HEK293T (cell line): ENCODE measurements around the gene CAPN15.

ENCODE experiments used
- BHLHE40 ChIP-seq: fragments of 450-650 bp; IDR thresholded peaks from 2 replicates; pipeline ENCODE4 v1.6.1; 2016; ENCODE audit warnings: mild to moderate bottlenecking, moderate library complexity, borderline replicate concordance
- CTBP1 ChIP-seq: fragments of 450-650 bp; IDR thresholded peaks from 2 replicates; pipeline ENCODE4 v1.6.1; 2016; ENCODE audit warnings: borderline replicate concordance
- FOXK2 ChIP-seq: fragments of 450-650 bp; IDR thresholded peaks from 2 replicates; pipeline ENCODE4 v1.6.1; 2016; ENCODE audit warnings: mild to moderate bottlenecking
- FOXM1 ChIP-seq: fragments of 450-650 bp; IDR thresholded peaks from 2 replicates; pipeline ENCODE4 v1.6.1; 2017; ENCODE audit warnings: mild to moderate bottlenecking, borderline replicate concordance

DNA sequence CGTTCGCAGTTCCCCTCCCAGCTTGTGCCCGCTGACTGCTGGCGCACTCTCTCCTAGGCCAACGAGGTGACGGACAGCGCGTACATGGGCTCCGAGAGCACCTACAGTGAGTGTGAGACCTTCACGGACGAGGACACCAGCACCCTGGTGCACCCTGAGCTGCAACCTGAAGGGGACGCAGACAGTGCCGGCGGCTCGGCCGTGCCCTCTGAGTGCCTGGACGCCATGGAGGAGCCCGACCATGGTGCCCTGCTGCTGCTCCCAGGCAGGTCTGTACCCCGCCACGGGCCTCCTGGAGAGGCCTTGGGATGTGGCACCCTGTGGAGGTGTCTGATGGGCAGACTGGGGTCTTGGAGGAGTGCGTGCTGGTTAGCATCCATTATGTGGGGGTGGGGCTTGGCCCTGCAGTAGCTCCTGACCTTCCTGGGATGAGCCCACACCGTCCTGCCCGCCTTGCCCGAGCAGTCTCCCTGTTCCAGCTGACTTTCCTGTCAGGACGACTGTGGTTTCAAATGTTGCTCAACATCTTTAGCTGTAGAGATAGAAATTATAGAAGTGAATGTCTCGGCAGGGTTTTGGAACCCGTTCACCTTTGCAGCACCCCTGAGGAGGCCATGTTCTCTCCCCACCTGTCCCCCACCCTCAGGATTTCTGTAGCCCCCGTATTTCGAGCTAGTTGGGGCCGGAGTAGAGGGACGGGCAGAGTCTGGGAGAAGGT, 44.9 kb upstream of the CAPN15 start:
- TF ChIP-seq BHLHE40, result no peak
- no peak for TF ChIP-seq FOXM1
- no peak for TF ChIP-seq CTBP1
- TF ChIP-seq FOXK2, result no peak
